Activated gamma-delta T cell (primary cell): ENCODE results near the gene GPR42.

ENCODE experiments used
- DNase-seq: peaks from one replicate; lab custom pipeline; 2025; lab: John Stamatoyannopoulos, UW
- total RNA-seq, 2 donors: gene quantifications; one replicate each; lab custom pipeline; 2026; lab: John Stamatoyannopoulos, UW

The GPR42 gene
- total RNA-seq = 0 reads per million in 2 donors

DNA sequence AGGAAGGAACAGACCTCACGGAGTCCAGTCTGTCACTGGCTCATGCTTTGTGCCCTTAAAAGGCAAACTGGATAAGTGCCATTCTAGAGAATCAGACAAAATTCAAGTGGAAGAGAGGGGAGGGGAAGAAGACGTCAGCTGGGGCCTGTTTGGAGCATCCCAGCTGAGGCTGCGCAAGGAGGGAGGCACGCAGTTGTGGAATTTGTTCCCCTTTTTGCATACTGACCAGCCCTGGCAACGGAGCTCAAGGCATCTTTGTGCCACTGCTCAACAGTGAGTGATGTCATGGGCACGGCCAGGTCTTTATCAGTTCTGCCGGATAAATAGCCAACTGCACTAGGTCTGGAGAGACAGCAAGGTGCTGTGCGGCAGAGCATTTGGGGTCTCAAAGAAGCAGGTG lies at the start of gene GPR42:
GPR42 (plus strand) TSS at position 347 of the 400 bp plus-strand sequence. CDS start 292 bp downstream, outside the sequence.
- no peak for DNase-seq

DNA sequence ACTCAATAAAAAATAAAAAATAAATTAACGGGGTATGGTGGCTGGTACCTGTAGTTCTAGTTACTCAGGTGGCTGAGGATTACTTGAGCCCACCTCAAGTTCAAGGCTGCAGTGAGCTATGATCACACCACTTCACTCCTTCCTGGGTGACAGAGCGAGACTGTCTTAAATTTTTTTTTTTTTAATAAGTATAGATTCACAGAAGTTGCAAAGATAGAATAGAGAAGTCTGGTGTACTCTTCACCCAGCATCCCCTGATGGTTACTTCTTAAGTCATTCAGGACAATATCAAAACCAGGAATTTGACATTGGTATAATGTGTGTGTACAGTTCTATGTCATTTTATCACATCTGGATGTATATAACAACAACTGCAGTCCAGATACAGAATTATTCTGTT lies 49.6 kb upstream of the GPR42 start:
- DNase-seq = no peak

DNA sequence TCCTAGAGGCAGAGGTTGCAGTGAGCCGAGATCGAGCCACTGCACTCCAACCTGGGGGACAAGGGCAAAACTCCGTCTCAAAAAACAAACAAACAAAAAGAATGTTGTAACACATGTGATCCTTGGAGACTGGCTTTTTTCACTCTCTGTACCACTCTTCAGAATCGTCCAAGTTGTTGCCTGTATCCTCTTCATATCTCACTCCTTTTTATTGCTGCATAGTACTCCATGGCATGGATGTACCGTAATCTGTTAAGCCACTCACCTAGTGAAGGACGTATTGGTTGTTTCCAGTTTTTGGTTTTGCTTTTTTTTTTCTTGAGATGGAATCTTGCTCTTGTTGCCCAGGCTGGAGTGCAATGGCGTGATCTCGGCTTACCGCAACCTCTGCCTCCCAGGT lies 48.9 kb upstream of the GPR42 start:
- no peak for DNase-seq

GRCh38 chr19:35327642-35328041 lies 43.2 kb upstream of the GPR42 start:
- DNase-seq = no peak

DNA sequence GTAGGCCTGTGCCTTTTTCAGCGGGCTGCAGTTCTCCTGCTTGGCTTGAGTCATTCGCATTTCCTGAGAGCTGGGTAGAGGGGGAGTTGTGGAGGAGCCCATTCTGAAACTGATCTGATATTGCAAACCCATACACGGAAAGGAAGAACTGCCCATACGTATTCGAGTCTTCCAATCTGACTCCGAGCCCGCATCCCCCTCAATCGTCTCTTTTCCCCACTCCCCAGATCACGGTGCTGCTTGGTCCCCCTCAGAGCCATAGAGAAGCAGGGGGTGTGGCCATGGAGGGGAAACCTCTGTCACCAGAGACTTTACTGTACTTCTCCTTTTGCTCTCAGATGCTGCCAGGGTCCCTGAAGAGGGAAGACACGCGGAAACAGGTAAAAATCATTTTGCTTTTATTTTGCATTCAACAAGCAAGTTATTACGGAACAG lies 42.0 kb upstream of the GPR42 start, which contains the start of gene CD22:
CD22 (plus strand) TSS at position 337 of the 435 bp plus-strand sequence. CDS start 2,854 bp downstream, outside the sequence.
- DNase-seq = no peak

GRCh38 chr19:35329323-35329722 lies 41.5 kb upstream of the GPR42 start:
- no peak for DNase-seq

- DNase-seq = no peak
These were observed 40.4 kb upstream of the GPR42 start for GRCh38 chr19:35330475-35330874.

GRCh38 chr19:35331551-35332214 lies 39.2 kb upstream of the GPR42 start:
- no peak for DNase-seq

GRCh38 chr19:35332817-35333216 lies 38.1 kb upstream of the GPR42 start:
- DNase-seq = no peak

DNA sequence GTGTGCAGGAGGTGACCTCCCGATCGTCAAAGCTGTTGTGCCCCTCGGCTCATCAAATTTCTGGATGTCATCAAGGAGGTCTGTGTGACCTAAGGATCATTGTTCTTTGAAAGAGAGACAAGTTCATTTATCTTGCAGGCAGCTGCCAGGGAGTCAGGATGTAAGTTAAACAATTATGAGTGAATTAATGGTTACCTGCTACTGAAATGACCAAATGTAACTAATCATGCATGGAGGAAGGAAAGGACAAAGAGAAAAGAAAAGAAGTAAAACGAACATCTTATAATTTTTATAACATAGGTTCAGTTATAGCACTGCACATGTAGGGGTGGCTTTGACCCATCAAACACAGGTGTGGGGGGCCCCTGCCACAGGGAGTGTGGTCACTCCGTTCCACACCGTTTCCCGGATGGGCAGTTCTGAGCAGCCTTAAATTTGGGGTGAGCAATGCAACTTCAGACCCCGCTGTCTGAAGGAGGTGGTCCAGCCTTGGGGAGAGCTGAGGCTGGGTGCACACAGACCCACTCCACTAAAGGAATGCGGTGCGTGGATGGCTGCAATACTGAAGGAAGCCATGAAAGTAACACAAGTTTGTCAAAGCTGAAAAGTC lies 36.6 kb upstream of the GPR42 start:
- DNase-seq = no peak

- no peak for DNase-seq
These were observed 34.5 kb upstream of the GPR42 start for GRCh38 chr19:35336166-35336955.

DNA sequence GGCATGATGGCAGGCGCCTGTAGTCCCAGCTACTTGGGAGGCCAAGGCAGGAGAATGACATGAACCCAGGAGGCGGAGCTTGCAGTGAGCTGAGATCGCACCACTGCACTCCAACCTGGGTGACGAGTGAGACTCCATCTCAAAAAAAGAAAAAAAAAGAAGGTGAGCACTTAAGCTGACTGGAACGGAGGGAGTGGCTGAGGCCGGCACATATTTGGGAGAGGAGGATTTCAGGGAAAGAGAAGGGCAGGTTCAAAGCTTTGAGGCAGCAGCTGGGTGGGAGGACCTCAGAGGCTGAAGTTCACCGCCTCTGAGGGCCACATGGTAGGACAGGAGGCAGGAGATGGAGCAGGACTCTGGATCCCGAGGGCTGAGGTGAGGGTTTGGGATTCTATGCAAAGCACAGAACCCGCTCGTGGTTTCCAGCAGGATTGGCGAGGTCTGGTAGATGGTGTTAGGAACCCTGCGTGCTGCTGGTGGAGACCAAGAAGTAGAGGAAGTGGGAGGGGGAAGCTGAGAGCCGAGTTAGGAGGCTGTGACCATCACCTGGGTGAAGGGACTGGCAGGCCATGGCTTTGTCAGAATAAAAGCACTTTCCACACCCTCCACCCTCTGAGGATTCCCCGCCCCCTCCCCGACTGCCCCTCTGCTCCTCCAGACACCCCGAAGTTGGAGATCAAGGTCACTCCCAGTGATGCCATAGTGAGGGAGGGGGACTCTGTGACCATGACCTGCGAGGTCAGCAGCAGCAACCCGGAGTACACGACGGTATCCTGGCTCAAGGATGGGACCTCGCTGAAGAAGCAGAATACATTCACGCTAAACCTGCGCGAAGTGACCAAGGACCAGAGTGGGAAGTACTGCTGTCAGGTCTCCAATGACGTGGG lies 33.5 kb upstream of the GPR42 start:
- DNase-seq = no peak

GRCh38 chr19:35337984-35338296 lies 32.9 kb upstream of the GPR42 start:
- DNase-seq = no peak

DNA sequence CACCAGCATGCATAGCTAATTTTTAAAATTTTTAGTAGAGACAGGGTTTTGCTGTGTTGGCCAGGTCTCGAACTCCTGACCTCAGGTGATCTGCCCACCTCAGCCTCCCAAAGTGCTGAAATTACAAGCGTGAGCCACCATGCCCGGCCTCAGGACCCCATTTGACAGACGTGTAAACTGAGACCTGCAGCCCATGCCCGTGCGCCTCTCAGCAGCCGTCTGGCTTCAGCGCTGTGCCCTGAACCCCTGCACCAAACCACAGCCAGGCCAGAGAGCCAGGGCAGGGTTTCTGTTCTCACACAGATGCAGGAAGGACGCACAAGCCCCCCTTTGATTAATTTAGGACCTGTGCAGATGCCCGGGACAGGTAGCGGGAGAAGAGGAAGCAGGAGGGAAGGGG lies 30.4 kb upstream of the GPR42 start:
- no peak for DNase-seq

DNA sequence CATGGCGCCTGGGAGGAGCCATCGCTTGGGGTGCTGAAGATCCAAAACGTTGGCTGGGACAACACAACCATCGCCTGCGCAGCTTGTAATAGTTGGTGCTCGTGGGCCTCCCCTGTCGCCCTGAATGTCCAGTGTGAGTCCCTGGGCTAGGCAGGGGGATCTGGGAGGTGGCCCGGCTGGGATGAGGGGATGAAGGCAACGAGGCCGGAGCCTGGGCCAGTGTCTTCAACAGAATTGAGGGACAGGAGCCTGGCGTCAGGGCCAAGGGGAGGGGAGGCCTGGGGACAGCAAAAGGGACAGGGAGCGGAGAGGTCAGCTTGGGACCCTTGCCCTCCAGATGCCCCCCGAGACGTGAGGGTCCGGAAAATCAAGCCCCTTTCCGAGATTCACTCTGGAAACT lies 29.9 kb upstream of the GPR42 start:
- DNase-seq = no peak

DNA sequence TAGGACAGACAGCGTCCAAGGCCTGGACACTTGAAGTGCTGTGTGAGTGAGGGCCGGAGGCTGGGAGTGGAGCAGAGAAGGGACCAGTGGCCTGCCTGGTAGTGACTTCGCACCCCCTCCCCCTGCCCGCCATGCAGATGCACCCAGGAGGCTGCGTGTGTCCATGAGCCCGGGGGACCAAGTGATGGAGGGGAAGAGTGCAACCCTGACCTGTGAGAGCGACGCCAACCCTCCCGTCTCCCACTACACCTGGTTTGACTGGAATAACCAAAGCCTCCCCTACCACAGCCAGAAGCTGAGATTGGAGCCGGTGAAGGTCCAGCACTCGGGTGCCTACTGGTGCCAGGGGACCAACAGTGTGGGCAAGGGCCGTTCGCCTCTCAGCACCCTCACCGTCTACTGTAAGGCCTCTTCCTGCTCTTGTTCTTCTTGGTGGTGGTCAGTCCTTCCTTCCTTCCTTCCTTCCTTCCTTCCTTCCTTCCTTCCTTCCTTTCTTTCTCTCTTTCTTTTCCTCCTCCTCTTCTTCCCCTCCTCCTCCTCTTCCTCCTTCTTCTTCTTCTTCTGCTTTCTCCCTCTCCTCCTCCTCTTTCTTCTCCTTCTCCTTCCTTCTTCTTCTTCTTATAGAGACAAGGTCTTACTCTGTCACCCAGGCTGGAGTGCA lies 29.2 kb upstream of the GPR42 start:
- DNase-seq = no peak

GRCh38 chr19:35342430-35342829 lies 28.4 kb upstream of the GPR42 start:
- DNase-seq = no peak

GRCh38 chr19:35344511-35345031 lies 26.3 kb upstream of the GPR42 start:
- no peak for DNase-seq

DNA sequence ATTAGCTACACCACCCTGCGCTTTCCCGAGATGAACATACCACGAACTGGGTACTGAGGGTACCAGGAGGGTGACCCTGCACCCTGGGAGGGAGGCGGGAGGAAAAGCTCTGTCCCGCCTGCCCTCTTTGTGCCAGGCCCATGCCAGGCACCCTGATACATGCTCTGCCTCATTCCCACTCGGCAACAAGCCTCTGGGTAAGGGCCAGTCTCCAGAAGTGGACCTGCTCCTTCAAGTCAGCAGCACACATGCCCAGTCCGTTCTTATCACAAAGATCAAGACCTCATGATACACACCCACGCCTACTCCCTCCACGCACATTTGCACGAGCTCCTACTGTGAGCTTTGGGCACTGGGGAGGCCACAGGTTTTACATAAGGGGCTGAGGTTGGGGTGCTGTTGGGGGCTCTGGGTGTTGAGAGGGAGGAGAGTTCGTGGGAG lies 25.2 kb upstream of the GPR42 start:
- no peak for DNase-seq

- peak; percentile 26 for DNase-seq
These were observed 24.4 kb upstream of the GPR42 start for GRCh38 chr19:35346193-35347052.
